GM12801 (cell line): ENCODE data around the gene RXRA.

Experiments
- CTCF ChIP-seq: IDR thresholded peaks from one replicate; pipeline ENCODE4 v1.5.1; 2011; ENCODE audit warnings: control low read depth; ENCODE audit not compliant: insufficient read length; ENCODE audit errors: extremely low read depth

The RXRA gene

GRCh38 chr9:134438195-134438788 is 112.0 kb downstream of the RXRA start:
- no peak for TF ChIP-seq CTCF

GRCh38 chr9:134439368-134439784 is 113.1 kb downstream of the RXRA start:
- TF ChIP-seq CTCF = no peak

- no peak for TF ChIP-seq CTCF
These were observed 114.5 kb downstream of the RXRA start for GRCh38 chr9:134440636-134441226.

- no peak for TF ChIP-seq CTCF
These were observed 115.2 kb downstream of the RXRA start for GRCh38 chr9:134441227-134442084.

- TF ChIP-seq CTCF = no peak
These were observed 115.8 kb downstream of the RXRA start for GRCh38 chr9:134442085-134442474.

GRCh38 chr9:134442486-134443173 is 116.4 kb downstream of the RXRA start:
- TF ChIP-seq CTCF = no peak
